GM18861 (cell line): ENCODE data around the gene ABCG2.

Experiments
- ATAC-seq: cut with Tn5 transposase; IDR thresholded peaks from one replicate; pipeline ENCODE4 v1.9.1; 2021; ENCODE audit not compliant: unreplicated experiment

Gene ABCG2

GRCh38 chr4:88077911-88078524, 80.4 kb downstream of the ABCG2 start:
- ATAC-seq, result no peak

- no peak for ATAC-seq
Measured at GRCh38 chr4:88075336-88075735, 83.1 kb downstream of the ABCG2 start.

- ATAC-seq, result no peak
Measured at GRCh38 chr4:88070031-88070430, 88.4 kb downstream of the ABCG2 start.

GRCh38 chr4:88064410-88064809, 94.0 kb downstream of the ABCG2 start:
- no peak for ATAC-seq

- no peak for ATAC-seq
Measured at GRCh38 chr4:88063634-88064296, 94.7 kb downstream of the ABCG2 start.

- ATAC-seq, result no peak
Measured at GRCh38 chr4:88062843-88063242, 95.6 kb downstream of the ABCG2 start.

GRCh38 chr4:88062311-88062710, 96.1 kb downstream of the ABCG2 start:
- ATAC-seq, result no peak

- no peak for ATAC-seq
Measured at GRCh38 chr4:88060431-88060830, 98.0 kb downstream of the ABCG2 start.

- ATAC-seq, result no peak
Measured at GRCh38 chr4:88059766-88060165, 98.7 kb downstream of the ABCG2 start.

- ATAC-seq, result no peak
Measured at GRCh38 chr4:88058295-88058694, 100.1 kb downstream of the ABCG2 start.

GRCh38 chr4:88054901-88055300, 103.5 kb downstream of the ABCG2 start:
- ATAC-seq, result no peak

- ATAC-seq, result no peak
Measured at GRCh38 chr4:88054229-88054628, 104.2 kb downstream of the ABCG2 start.

GRCh38 chr4:88045021-88045420, 113.4 kb downstream of the ABCG2 start:
- ATAC-seq, result no peak

- ATAC-seq, result no peak
Measured at GRCh38 chr4:88043586-88044340, 114.7 kb downstream of the ABCG2 start.

- no peak for ATAC-seq
Measured at GRCh38 chr4:88043001-88043400, 115.4 kb downstream of the ABCG2 start.

- ATAC-seq, result no peak
Measured at GRCh38 chr4:88041626-88042025, 116.8 kb downstream of the ABCG2 start.

GRCh38 chr4:88040707-88041106, 117.7 kb downstream of the ABCG2 start:
- ATAC-seq, result no peak
